HG02840 (cell line): Measurements from ENCODE around the gene NAXE.

Experiments used
- ATAC-seq: cut with Tn5 transposase; IDR thresholded peaks from one replicate; pipeline ENCODE4 v1.9.1; 2021; ENCODE audit warnings: mild to moderate bottlenecking, moderate library complexity, moderate number of reproducible peaks; ENCODE audit not compliant: unreplicated experiment, low FRiP score

The NAXE gene

GRCh38 chr1:156643049-156643777, 51.6 kb downstream of the NAXE start:
- no peak for ATAC-seq

GRCh38 chr1:156643778-156644092, 52.2 kb downstream of the NAXE start:
- ATAC-seq: no peak
